ENCODE results near the gene FAM193A.
"Not testable (repeated sequence)": the region's sequence is repeated elsewhere in the genome, so short reads cannot be mapped to it uniquely, and the experiment has no call there.

FAM193A gene

GRCh38 chr4:2652415-2653160, 116.1 kb downstream of the FAM193A start:
- DNase-seq: no peak

- DNase-seq: no peak
These were observed 124.3 kb downstream of the FAM193A start for GRCh38 chr4:2660596-2661211.

GRCh38 chr4:2662598-2662997, 126.2 kb downstream of the FAM193A start:
- DNase-seq: no peak

GRCh38 chr4:2663275-2663674, 126.8 kb downstream of the FAM193A start:
- no peak for DNase-seq

GRCh38 chr4:2666722-2667247, 130.3 kb downstream of the FAM193A start:
- no peak for DNase-seq

- no peak for DNase-seq
These were observed 131.0 kb downstream of the FAM193A start for GRCh38 chr4:2667428-2667827.

GRCh38 chr4:2671267-2671895, 134.9 kb downstream of the FAM193A start:
- no peak for DNase-seq

GRCh38 chr4:2672082-2672481, 135.6 kb downstream of the FAM193A start:
- DNase-seq: no peak

GRCh38 chr4:2672700-2673099, 136.3 kb downstream of the FAM193A start:
- no peak for DNase-seq

GRCh38 chr4:2673157-2673556, 136.7 kb downstream of the FAM193A start:
- DNase-seq: no peak

GRCh38 chr4:2679762-2680161, 143.3 kb downstream of the FAM193A start:
- not testable (repeated sequence) for DNase-seq

- no peak for DNase-seq
These were observed 148.0 kb downstream of the FAM193A start for GRCh38 chr4:2684486-2684885.

- no peak for DNase-seq
These were observed 149.1 kb downstream of the FAM193A start for GRCh38 chr4:2685541-2685940.

GRCh38 chr4:2686379-2687265, 150.2 kb downstream of the FAM193A start:
- no peak for DNase-seq

- DNase-seq: no peak
These were observed 151.8 kb downstream of the FAM193A start for GRCh38 chr4:2688281-2688680.

GRCh38 chr4:2688697-2689096, 152.2 kb downstream of the FAM193A start:
- no peak for DNase-seq

- DNase-seq: no peak
These were observed 152.7 kb downstream of the FAM193A start for GRCh38 chr4:2689114-2689513.

- no peak for DNase-seq
These were observed 153.6 kb downstream of the FAM193A start for GRCh38 chr4:2689825-2690700.

- DNase-seq: no peak
These were observed 154.9 kb downstream of the FAM193A start for GRCh38 chr4:2691313-2691712.

GRCh38 chr4:2691952-2692435, 155.5 kb downstream of the FAM193A start:
- DNase-seq: no peak

GRCh38 chr4:2694691-2695090, 158.2 kb downstream of the FAM193A start:
- DNase-seq: no peak
